GM20000 (cell line): ENCODE results near the gene HLA-DQA1.
"Not testable (repeated sequence)": the region's sequence is repeated elsewhere in the genome, so short reads cannot be mapped to it uniquely, and the experiment has no call there.

ENCODE experiments used
- DNase-seq: peaks from one replicate; pipeline ENCODE4 v3.0.0; 2012; ENCODE audit warnings: low spot score
- CTCF ChIP-seq: IDR thresholded peaks from 2 replicates; pipeline ENCODE4 v1.5.1; 2012; ENCODE audit warnings: mild to moderate bottlenecking, control low read depth; ENCODE audit errors: extremely low read depth, missing control alignments

Gene HLA-DQA1

GRCh38 chr6:32638532-32639219 is 1.5 kb downstream of the HLA-DQA1 start:
- no peak for TF ChIP-seq CTCF
- DNase-seq: no peak

- TF ChIP-seq CTCF: no peak
- no peak for DNase-seq
Measured at GRCh38 chr6:32639440-32640394, 2.5 kb downstream of the HLA-DQA1 start.

- DNase-seq: no peak
- no peak for TF ChIP-seq CTCF
Measured at GRCh38 chr6:32641122-32641521, 3.9 kb downstream of the HLA-DQA1 start.

GRCh38 chr6:32641785-32642719 is 4.8 kb downstream of the HLA-DQA1 start:
- not testable (repeated sequence) for DNase-seq

- TF ChIP-seq CTCF: no peak
- DNase-seq: no peak
Measured at GRCh38 chr6:32642720-32643106, 5.5 kb downstream of the HLA-DQA1 start.

GRCh38 chr6:32643904-32644303 is 6.7 kb downstream of the HLA-DQA1 start:
- TF ChIP-seq CTCF: no peak
- no peak for DNase-seq

- DNase-seq: no peak
- TF ChIP-seq CTCF: no peak
Measured at GRCh38 chr6:32645047-32645703, 8.0 kb downstream of the HLA-DQA1 start.
